Large intestine (tissue), 3 donors: ENCODE results near the gene LTA4H. TPM values are rescaled to one million over a fixed set of nuclear protein-coding genes. Genes with fewer than 3 reads are reported as not detected.

Source experiments
- DNase-seq, 2 donors: peaks; one replicate each; pipeline versions ENCODE4 v3.0.0 to v3.0.0-alpha.2; 2013
- H3K27ac ChIP-seq: one replicate; pipeline ENCODE4 v1.5.1; 2013; ENCODE audit warnings: low read length
- H3K27me3 ChIP-seq: 2 replicates; pipeline ENCODE4 v1.6.1; 2013; ENCODE audit warnings: low read length; ENCODE audit not compliant: control insufficient read depth, insufficient read depth
- H3K36me3 ChIP-seq: 2 replicates; pipeline ENCODE4 v1.6.1; 2013; ENCODE audit warnings: low read length; ENCODE audit not compliant: control insufficient read depth, insufficient read depth
- H3K4me1 ChIP-seq: one replicate; pipeline ENCODE4 v1.6.1; 2013; ENCODE audit warnings: low read length; ENCODE audit not compliant: control insufficient read depth, insufficient read depth
- H3K4me3 ChIP-seq: one replicate; pipeline ENCODE4 v1.5.1; 2013; ENCODE audit warnings: low read length
- H3K9me3 ChIP-seq: one replicate; pipeline ENCODE4 v1.6.1; 2013; ENCODE audit warnings: mild to moderate bottlenecking, low read depth, low read length, moderate library complexity; ENCODE audit not compliant: control insufficient read depth
- WGBS: methylation state at CpG from one replicate; pipeline ENCODE4 v1.1.5; 2013; ENCODE audit warnings: low lambda C conversion rate; ENCODE audit not compliant: insufficient coverage; 5-methylcytosine and 5-hydroxymethylcytosine counted together
- polyA plus RNA-seq: library from polyadenylated mRNA; unstranded; fragments of 120-200 nt; gene quantifications from one replicate; pipeline ENCODE4 v1.2.1, GENCODE V29; 2013

LTA4H gene
- polyA plus RNA-seq, 1 donor = 218 TPM

DNA sequence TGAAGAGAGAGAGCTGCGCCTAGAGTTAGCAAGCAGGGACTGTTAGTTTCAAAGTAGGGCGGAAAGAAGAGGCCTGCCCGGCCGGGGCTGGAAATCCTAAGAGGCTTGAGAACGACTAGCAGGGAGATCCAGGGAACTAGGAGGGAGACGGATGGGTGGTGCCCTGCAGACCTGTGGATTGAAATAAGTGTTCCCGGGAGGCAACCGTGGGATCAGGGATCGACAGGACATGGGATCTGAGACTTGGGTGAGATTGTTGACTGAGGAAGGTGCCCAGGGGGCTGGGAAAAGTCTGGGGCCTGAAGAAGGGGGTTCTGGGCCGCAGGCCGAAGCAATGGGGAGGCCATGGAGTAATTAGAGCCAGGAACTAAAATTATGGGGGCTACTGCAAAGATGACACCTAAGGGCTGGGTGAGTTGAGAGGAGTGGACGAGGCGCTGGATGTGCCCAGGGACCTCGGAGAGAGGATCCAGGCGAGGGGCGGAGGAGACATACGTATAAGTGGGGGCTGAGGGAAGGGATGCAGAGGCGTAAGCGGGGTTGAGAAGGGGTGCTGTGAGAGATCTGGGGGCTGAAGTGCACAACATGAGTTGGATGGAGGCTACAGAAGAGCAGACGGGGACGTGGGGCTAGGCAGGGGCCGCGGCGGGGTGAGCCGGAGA is 635 bp downstream of the LTA4H start:
- peak; percentile 19 to 60 for DNase-seq
- Histone ChIP-seq H3K4me3 (peak overlapping the region; percentile 86), H3K27me3 (no peaks in the 10 kb centered on the region), H3K36me3 (no peaks in the 10 kb centered on the region), H3K4me1 (peaks cover 8% of the 10 kb centered on the region), H3K27ac (peak overlapping the region; percentile 87), H3K9me3 (no peaks in the 10 kb centered on the region)
- no CpG with 5 or more reads among the region's 25 CpGs for WGBS

DNA sequence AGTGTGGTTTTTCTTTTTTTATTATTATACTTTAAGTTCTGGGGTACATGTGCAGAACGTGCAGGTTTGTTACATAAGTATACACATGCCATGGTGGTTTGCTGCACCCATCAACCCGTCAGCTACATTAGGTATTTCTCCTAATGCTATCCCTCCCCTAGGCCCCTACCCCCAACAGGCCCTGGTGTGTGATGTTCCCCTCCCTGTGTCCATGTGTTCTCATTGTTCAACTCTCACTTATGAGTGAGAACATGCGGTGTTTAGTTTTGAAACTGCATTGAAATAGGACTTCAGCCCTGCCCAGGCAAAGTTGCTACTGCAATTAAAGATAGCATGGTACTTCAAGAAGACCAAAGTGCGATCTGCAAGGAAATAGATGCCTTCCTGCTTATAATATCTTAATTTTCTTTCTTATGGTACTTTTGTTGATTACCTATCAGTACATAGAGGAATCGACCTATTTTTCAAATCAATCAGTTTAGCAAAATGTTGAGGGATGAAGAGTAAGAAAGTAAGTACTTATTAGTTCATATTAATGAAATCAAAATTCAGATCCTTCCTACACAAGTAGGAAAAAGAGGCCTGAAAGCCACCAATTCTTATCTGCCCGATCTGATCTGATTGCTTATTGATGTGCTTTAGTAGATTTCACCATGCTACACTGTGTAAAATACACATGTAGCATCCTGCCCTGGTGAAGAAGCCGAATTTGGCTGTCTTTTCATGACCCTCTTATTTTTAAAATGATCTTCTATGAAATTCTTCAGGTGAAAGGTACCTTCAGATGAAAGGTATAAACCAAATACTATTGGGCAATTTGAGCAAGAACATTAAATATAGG is 1.6 kb downstream of the LTA4H start:
- DNase-seq = peak; percentile 72 to 89
- WGBS = 55% methylated on average over 2 of the region's 7 CpGs
- H3K36me3 ChIP-seq = no peaks in the 10 kb centered on the region
- peak overlapping the region; percentile 86 for H3K4me3 ChIP-seq
- no peaks in the 10 kb centered on the region for H3K9me3 ChIP-seq
- H3K4me1 ChIP-seq = peaks cover 8% of the 10 kb centered on the region
- H3K27ac ChIP-seq = peak overlapping the region; percentile 87
- no peaks in the 10 kb centered on the region for H3K27me3 ChIP-seq

DNA sequence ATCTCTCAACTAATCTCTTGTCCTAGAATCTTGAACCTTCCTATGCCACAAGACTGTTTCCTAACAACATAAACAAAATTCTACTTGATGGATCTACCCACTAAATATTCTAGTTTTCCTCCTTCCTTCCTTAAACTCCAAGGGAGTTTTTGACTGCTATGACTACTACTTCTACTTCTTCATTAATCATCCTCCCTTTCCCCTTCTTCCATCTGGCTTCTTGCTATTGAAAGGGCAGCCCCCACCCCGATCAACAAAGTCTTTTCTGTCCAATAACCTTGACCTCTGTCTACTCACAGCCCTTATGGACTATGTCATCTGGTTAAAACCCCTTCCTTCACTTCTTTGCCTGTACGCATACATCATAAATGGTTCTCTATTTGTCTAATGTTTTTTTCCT is 5.6 kb downstream of the LTA4H start:
- peaks cover 18% of the 10 kb centered on the region for H3K36me3 ChIP-seq
- no peak overlapping the region for H3K27ac ChIP-seq
- WGBS = 100% methylated on average over 1 of the region's 2 CpGs
- H3K4me1 ChIP-seq = peaks cover 5% of the 10 kb centered on the region
- no peak for DNase-seq
- no peaks in the 10 kb centered on the region for H3K9me3 ChIP-seq
- H3K4me3 ChIP-seq = no peak overlapping the region
- no peaks in the 10 kb centered on the region for H3K27me3 ChIP-seq

DNA sequence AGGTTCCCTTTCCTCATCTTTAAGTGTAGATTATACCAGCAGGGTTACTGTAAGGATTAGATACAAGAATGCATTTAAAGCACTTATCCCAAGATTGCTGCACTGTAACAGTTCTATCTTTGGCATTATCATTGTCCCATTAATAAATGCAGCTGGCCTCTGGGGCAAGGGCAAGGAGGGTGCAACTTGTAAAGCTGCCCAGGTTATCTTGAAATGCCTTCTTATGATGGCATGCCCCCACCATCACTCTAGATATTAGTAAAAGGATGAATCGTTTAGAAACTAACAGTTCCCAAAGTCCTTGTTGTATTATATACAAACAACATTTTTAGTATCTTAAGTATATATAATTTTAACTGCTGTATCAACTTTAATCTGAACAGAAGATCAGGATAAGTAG is 6.8 kb downstream of the LTA4H start:
- no peak overlapping the region for H3K27ac ChIP-seq
- peaks cover 25% of the 10 kb centered on the region for H3K36me3 ChIP-seq
- no peak overlapping the region for H3K4me3 ChIP-seq
- H3K27me3 ChIP-seq = no peaks in the 10 kb centered on the region
- peaks cover 5% of the 10 kb centered on the region for H3K4me1 ChIP-seq
- WGBS = 100% methylated on average over 1 of the region's 1 CpG
- DNase-seq = no peak
- no peaks in the 10 kb centered on the region for H3K9me3 ChIP-seq

DNA sequence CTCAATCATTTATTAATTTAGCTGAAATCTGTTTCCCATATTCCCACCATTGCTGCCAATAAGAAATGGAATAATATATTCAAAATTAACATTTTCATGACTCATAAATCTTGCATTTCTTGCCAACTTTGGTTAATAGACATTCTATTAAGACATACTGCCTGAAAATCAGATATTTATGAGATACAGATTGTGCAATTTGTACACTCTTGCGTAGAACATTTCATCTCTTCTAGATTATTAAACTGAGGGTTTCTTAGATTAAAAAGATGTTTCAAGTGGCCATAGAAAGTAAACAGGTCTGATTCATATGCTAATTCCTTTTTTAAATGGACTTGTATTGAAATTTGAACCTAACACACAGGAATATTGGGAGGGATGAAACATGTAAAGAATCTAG is 9.1 kb downstream of the LTA4H start:
- Histone ChIP-seq H3K9me3 (no peaks in the 10 kb centered on the region), H3K27me3 (no peaks in the 10 kb centered on the region), H3K4me3 (no peak overlapping the region), H3K27ac (no peak overlapping the region), H3K4me1 (no peaks in the 10 kb centered on the region), H3K36me3 (peaks cover 42% of the 10 kb centered on the region)
- no CpG with 5 or more reads among the region's 1 CpG for WGBS
- no peak for DNase-seq

DNA sequence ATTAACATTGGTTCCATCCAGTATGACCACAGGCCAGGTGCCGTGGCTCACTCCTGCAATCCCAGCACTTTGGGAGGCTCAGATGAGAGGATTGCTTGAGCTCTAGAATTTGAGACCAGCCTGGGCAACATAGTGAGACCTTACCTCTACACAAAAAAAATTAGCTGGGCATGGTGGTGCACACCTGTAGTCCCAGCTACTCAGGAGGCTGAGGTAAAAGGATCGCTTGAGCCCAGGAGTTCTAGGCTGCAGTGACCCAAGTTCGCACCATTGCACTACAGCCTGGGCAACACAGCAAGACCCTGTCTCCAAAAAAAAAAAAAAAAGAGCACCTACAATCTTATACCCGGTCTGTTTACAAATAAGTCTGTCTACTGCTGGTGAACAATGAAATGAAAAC is 9.9 kb downstream of the LTA4H start:
- H3K27ac ChIP-seq = no peak overlapping the region
- H3K4me1 ChIP-seq = no peaks in the 10 kb centered on the region
- no peaks in the 10 kb centered on the region for H3K27me3 ChIP-seq
- H3K36me3 ChIP-seq = peaks cover 46% of the 10 kb centered on the region
- WGBS = no CpG with 5 or more reads among the region's 4 CpGs
- H3K9me3 ChIP-seq = no peaks in the 10 kb centered on the region
- DNase-seq = no peak
- H3K4me3 ChIP-seq = no peak overlapping the region

DNA sequence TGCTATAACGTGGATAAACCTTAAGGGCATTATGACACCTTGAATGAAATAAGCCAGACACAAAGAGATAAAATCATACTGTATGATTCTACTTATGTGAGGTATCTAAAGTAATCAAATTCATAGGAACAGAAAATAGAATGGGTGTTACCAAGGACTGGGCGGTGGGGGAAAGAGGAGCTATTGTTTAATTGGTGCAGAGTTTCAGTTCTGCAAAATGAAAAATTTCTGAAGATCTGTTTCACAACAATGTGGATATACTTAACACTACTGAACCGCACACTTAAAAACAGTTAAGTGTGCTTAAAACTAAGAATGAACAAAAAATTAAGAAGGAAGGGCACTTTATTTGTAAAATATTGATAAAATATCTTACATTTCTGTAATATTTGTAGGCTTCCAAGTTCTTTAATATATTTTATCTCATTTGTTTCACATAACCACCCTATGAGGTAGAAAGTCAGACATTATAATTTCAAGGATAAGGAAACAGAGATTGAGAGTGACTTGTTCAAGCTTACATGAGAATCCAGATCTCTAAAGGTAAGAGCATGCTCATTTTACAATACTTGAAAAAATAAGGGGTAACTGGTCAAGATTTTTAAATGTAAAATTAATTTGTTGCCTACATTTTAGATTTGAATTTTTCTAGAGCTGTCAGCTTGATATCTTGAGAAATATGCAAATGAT is 14.9 kb downstream of the LTA4H start:
- H3K4me3 ChIP-seq = no peak overlapping the region
- H3K36me3 ChIP-seq = peaks cover 61% of the 10 kb centered on the region
- no peaks in the 10 kb centered on the region for H3K27me3 ChIP-seq
- no peaks in the 10 kb centered on the region for H3K9me3 ChIP-seq
- H3K4me1 ChIP-seq = no peaks in the 10 kb centered on the region
- WGBS = 83% methylated on average over 2 of the region's 3 CpGs
- DNase-seq = no peak
- H3K27ac ChIP-seq = no peak overlapping the region

DNA sequence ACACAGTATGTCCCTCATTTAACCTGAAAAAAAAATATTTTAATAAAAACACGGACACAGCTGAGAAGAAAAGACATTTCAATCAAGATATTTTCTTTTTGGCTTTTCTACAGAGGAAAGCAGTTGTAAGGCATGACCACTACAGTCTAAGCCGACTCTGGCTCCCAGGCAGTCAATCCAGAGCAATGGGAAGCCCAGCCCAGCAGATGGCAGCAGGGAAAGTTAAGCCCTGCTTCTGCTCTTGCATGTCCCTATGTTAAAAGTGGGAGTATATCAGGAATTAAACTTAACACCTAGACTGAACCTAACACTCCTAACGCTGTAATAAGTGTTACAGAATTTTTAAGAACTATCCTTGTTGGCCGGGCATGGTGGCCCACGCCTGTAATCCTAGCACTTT is 19.7 kb downstream of the LTA4H start:
- H3K4me1 ChIP-seq = no peaks in the 10 kb centered on the region
- no peak overlapping the region for H3K27ac ChIP-seq
- H3K36me3 ChIP-seq = peaks cover 62% of the 10 kb centered on the region
- H3K9me3 ChIP-seq = no peaks in the 10 kb centered on the region
- 57% methylated on average over 1 of the region's 5 CpGs for WGBS
- no peaks in the 10 kb centered on the region for H3K27me3 ChIP-seq
- no peak overlapping the region for H3K4me3 ChIP-seq
- DNase-seq = no peak

DNA sequence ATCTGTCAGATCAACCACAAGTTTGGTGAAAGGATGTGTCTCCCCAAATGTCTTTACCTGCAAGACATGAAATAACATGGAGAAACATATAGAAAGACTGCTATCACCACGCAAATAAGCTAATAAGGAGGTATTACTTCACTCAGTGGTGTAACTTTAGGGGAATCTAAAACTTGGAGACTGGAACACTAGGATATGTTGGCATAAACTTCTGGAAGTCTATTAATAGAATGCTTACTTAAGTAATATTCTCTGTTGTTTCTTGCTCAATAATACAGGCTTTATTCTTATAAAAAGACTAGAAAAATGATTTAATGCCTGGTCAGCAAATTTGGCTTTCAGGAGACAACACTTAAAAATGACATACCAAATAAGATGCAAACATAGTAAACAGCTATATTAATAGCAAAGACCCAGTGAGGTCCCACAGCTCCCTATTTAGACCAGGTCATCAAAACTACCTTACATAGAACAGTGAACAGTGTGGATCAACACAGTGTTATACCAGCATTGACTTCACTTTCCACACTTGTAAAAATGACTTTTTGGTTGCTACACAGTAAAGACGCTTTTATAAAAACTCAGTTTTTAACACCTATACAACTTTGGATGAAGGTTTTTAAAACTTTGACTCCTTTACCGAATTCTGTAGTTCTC is 20.3 kb downstream of the LTA4H start:
- H3K4me3 ChIP-seq = no peak overlapping the region
- H3K36me3 ChIP-seq = peaks cover 64% of the 10 kb centered on the region
- H3K4me1 ChIP-seq = no peaks in the 10 kb centered on the region
- no peak for DNase-seq
- H3K27me3 ChIP-seq = no peaks in the 10 kb centered on the region
- H3K27ac ChIP-seq = no peak overlapping the region
- no peaks in the 10 kb centered on the region for H3K9me3 ChIP-seq
- 100% methylated on average over 1 of the region's 3 CpGs for WGBS

DNA sequence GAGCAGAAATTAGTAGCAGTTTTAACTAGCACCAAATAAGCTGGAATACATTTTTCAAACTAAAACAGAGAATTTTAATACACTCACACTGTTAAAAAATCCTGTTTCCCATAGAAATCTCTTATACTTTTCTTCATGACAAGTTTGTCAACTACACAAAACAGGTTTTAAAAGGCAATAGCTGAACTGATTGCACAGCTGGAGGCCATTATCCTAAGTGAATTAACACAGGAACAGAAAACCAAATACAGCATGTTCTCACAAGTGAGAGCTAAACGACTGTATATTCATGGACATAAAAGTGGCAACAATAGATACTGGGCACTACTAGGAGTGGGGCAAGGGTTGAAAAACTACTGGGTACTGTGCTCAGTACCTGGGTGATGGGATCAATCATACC is 27.7 kb downstream of the LTA4H start:
- H3K36me3 ChIP-seq = peaks cover 66% of the 10 kb centered on the region
- no peak for DNase-seq
- H3K27ac ChIP-seq = no peak overlapping the region
- H3K27me3 ChIP-seq = no peaks in the 10 kb centered on the region
- WGBS = 33% methylated on average over 1 of the region's 1 CpG
- no peaks in the 10 kb centered on the region for H3K4me1 ChIP-seq
- H3K4me3 ChIP-seq = no peak overlapping the region
- H3K9me3 ChIP-seq = no peaks in the 10 kb centered on the region
